Keratinocyte (primary cell): ENCODE results near the gene CARD8. TPM values are rescaled to one million over a fixed set of nuclear protein-coding genes. Genes with fewer than 3 reads are reported as not detected.

ENCODE experiments used
- DNase-seq: peaks from one replicate; pipeline ENCODE4 v3.0.0-alpha.2; 2011; ENCODE audit warnings: low read depth, missing footprints, low spot score
- FAIRE-seq: peaks from 2 replicates; lab custom pipeline; 2011; peaks lifted over from hg19 to GRCh38; lab: Jason Lieb, UNC
- H2AFZ ChIP-seq: 2 replicates; pipeline ENCODE4 v1.6.0; 2012; ENCODE audit warnings: low read length, control low read depth, inconsistent platforms; ENCODE audit not compliant: control insufficient read depth
- H3K27ac ChIP-seq: 2 replicates; pipeline ENCODE4 v1.5.1; 2011; ENCODE audit warnings: low read length; ENCODE audit not compliant: control insufficient read depth, insufficient read depth
- H3K27me3 ChIP-seq: 3 replicates; pipeline ENCODE4 v1.6.0; 2011; ENCODE audit warnings: low read length; ENCODE audit not compliant: control insufficient read depth, insufficient read depth; ENCODE audit errors: extremely low read depth
- H3K36me3 ChIP-seq, 2 experiments: 2 replicates in 1 of 2; 3 replicates in 1 of 2; pipeline ENCODE4 v1.5.1; 2011; ENCODE audit warnings: low read length in 2 of 2, mild to moderate bottlenecking in 1 of 2; ENCODE audit not compliant: control insufficient read depth in 2 of 2, insufficient read depth in 2 of 2; ENCODE audit errors: extremely low read depth in 1 of 2
- H3K4me1 ChIP-seq: 3 replicates; pipeline ENCODE4 v1.5.1; 2011; ENCODE audit warnings: low read length; ENCODE audit not compliant: control insufficient read depth, insufficient read depth; ENCODE audit errors: extremely low read depth
- H3K4me2 ChIP-seq: 3 replicates; pipeline ENCODE4 v1.6.0; 2011; ENCODE audit warnings: low read depth, low read length; ENCODE audit not compliant: control insufficient read depth, insufficient read depth; ENCODE audit errors: extremely low read depth
- H3K4me3 ChIP-seq, 3 experiments: fragments of 200-600 bp in 1 of 3; sonication (generic) in 1 of 3; 2 replicates in 2 of 3; 3 replicates in 1 of 3; pipeline ENCODE4 v1.5.1; 2011 to 2016; ENCODE audit warnings: low read length in 3 of 3, mild to moderate bottlenecking in 3 of 3, control low read depth in 2 of 3, inconsistent platforms in 1 of 3, low read depth in 1 of 3, mixed read lengths in 1 of 3, mixed run types in 1 of 3, moderate library complexity in 1 of 3; ENCODE audit not compliant: control insufficient read depth in 2 of 3, insufficient read depth in 2 of 3; ENCODE audit errors: extremely low read depth in 1 of 3
- H3K79me2 ChIP-seq: 2 replicates; pipeline ENCODE4 v1.6.0; 2012; ENCODE audit warnings: low read length; ENCODE audit not compliant: control insufficient read depth, insufficient read depth
- H3K9ac ChIP-seq: 3 replicates; pipeline ENCODE4 v1.6.0; 2011; ENCODE audit warnings: low read length; ENCODE audit not compliant: control insufficient read depth, insufficient read depth; ENCODE audit errors: extremely low read depth
- H3K9me1 ChIP-seq: 3 replicates; pipeline ENCODE4 v1.6.0; 2011; ENCODE audit warnings: low read length; ENCODE audit not compliant: control insufficient read depth, insufficient read depth; ENCODE audit errors: extremely low read depth
- H3K9me3 ChIP-seq: 2 replicates; pipeline ENCODE4 v1.5.1; 2012; ENCODE audit warnings: low read depth, low read length; ENCODE audit not compliant: control insufficient read depth
- H4K20me1 ChIP-seq: 3 replicates; pipeline ENCODE4 v1.6.0; 2011; ENCODE audit warnings: low read length; ENCODE audit not compliant: control insufficient read depth, insufficient read depth; ENCODE audit errors: extremely low read depth
- EZH2 ChIP-seq: IDR thresholded peaks from one replicate; pipeline ENCODE4 v1.6.1; 2012; ENCODE audit warnings: inconsistent platforms, mild to moderate bottlenecking, low read length, moderate library complexity
- dilution Hi-C: fragments of 300-500 bp; cut with MboI; formaldehyde crosslinking; loops from one replicate; pipeline ENCODE4 v1.7.0; 2020; ENCODE audit warnings: low sequenced_read_pairs; ENCODE audit not compliant: extremely low pct_ligation_motif_present
- polyA plus RNA-seq, 5 experiments: library from polyadenylated mRNA; depleted of rRNA in 3 of 5; stranded (reverse) in 3 of 5; stranded (forward) in 1 of 5; unstranded in 1 of 5; fragments of >200 nt; gene quantifications; 1 replicate in 1 of 5; 2 replicates in 3 of 5; 3 replicates in 1 of 5; pipeline versions ENCODE4 v1.2.1 to v1.2.3, GENCODE V29; 2011 to 2012; ENCODE audit warnings: missing spikeins in 2 of 5, low read depth in 1 of 5, low replicate concordance in 1 of 5
- TF ChIP-seq, protein P1 (sequence below), 3 experiments: IDR thresholded peaks in 1 of 3; conservative IDR thresholded peaks in 1 of 3; optimal IDR thresholded peaks in 1 of 3; 2 replicates in 2 of 3; 3 replicates in 1 of 3; pipeline versions ENCODE3 to v1.5.1; 2011; ENCODE audit warnings: low read length in 3 of 3, mild to moderate bottlenecking in 3 of 3, moderate library complexity in 2 of 3, control low read depth in 1 of 3, inconsistent platforms in 1 of 3; ENCODE audit not compliant: insufficient read depth in 2 of 3; ENCODE audit errors: extremely low read depth in 1 of 3

Gene CARD8
- polyA plus RNA-seq, 1 donor (not counting 4 experiments of a cell fraction or from before 2014, with no cell fraction given) = 5.2 TPM

- Histone ChIP-seq H3K9ac (peak overlapping the region; percentile 89), H3K9me3 (no peaks in the 10 kb centered on the region), H3K36me3 (peaks cover 3 to 8% of the 10 kb centered on the region in 2 experiments), H3K79me2 (peaks cover 36% of the 10 kb centered on the region), H3K4me1 (peaks cover 12% of the 10 kb centered on the region), H3K4me3 (peak overlapping the region in 2 of 3 experiments; percentile 92 to 96), H3K9me1 (no peaks in the 10 kb centered on the region), H3K27me3 (no peaks in the 10 kb centered on the region), H2AFZ (no peak overlapping the region), H3K4me2 (peak overlapping the region; percentile 100), H4K20me1 (no peaks in the 10 kb centered on the region), H3K27ac (no peak overlapping the region)
- no peak for TF ChIP-seq EZH2
- TF ChIP-seq, protein P1, sequence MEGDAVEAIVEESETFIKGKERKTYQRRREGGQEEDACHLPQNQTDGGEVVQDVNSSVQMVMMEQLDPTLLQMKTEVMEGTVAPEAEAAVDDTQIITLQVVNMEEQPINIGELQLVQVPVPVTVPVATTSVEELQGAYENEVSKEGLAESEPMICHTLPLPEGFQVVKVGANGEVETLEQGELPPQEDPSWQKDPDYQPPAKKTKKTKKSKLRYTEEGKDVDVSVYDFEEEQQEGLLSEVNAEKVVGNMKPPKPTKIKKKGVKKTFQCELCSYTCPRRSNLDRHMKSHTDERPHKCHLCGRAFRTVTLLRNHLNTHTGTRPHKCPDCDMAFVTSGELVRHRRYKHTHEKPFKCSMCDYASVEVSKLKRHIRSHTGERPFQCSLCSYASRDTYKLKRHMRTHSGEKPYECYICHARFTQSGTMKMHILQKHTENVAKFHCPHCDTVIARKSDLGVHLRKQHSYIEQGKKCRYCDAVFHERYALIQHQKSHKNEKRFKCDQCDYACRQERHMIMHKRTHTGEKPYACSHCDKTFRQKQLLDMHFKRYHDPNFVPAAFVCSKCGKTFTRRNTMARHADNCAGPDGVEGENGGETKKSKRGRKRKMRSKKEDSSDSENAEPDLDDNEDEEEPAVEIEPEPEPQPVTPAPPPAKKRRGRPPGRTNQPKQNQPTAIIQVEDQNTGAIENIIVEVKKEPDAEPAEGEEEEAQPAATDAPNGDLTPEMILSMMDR (optimal IDR thresholded peaks at IDR 0.05 in 1 of 3, IDR thresholded peaks at IDR 0.05 in 1 of 3, conservative IDR thresholded peaks at IDR 0.05 in 1 of 3; ENCODE audit: extremely low read depth in 1 of 3, insufficient read depth in 2 of 3, low read length in 3 of 3) = no peak
- no peak for FAIRE-seq
- dilution Hi-C loops = no loop called here
- no peak for DNase-seq
Measured at GRCh38 chr19:48171710-48172109, 84.0 kb downstream of the CARD8 start.

DNA sequence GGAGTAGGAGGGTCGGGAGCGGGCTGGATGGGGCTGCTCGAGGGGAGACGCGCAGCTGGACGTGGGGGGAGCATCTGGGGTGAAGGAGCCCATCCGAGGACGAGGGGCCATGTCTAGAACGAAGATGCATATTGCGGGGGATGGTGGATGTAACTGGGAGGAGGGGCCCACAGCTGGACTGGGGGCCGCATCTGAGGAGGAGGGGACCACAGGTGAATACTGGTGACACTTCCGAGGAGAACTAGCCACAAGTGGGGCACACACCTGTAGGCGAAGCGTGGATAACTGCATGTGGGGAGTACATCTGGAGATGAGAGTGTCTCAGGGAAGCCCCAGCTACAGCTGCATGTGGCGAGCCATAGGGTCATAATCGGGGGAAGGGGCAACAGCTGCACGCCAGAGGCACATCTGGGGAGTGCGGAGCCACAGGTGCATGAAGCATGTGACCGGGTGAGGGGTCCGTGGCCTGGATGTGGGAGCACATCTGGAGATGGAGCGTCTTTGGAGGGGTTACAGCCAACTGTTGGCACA, 84.8 kb downstream of the CARD8 start:
- peak overlapping the region; percentile 100 for H3K4me2 ChIP-seq
- no peaks in the 10 kb centered on the region for H3K27me3 ChIP-seq
- H3K9ac ChIP-seq = peak overlapping the region; percentile 89
- H3K9me3 ChIP-seq = no peaks in the 10 kb centered on the region
- TF ChIP-seq, protein P1 (optimal IDR thresholded peaks at IDR 0.05 in 1 of 3, IDR thresholded peaks at IDR 0.05 in 1 of 3, conservative IDR thresholded peaks at IDR 0.05 in 1 of 3; ENCODE audit: extremely low read depth in 1 of 3, insufficient read depth in 2 of 3, low read length in 3 of 3) = no peak
- TF ChIP-seq EZH2 = no peak
- H3K79me2 ChIP-seq = peaks cover 37% of the 10 kb centered on the region
- FAIRE-seq (no peak), DNase-seq (no peak)
- H4K20me1 ChIP-seq = no peaks in the 10 kb centered on the region
- dilution Hi-C loops = no loop called here
- H2AFZ ChIP-seq = peak overlapping the region; percentile 89
- H3K27ac ChIP-seq = peak overlapping the region; percentile 64
- H3K9me1 ChIP-seq = no peaks in the 10 kb centered on the region
- peaks cover 12% of the 10 kb centered on the region for H3K4me1 ChIP-seq
- H3K36me3 ChIP-seq = peaks cover 3 to 8% of the 10 kb centered on the region in 2 experiments
- peak overlapping the region; percentile 84 to 96 (median 92) for H3K4me3 ChIP-seq
